BJ (cell line): ENCODE results near the gene COMMD9. TPM values are rescaled to one million over a fixed set of nuclear protein-coding genes. Genes with fewer than 3 reads are reported as not detected.

Experiments used
- CTCF ChIA-PET: fragments of 350-600 bp; formaldehyde crosslinking; extraction: SDS; loops from one replicate; lab custom pipeline; 2021; ENCODE audit warnings: antibody characterized with exemption, inconsistent platforms; lab: Yijun Ruan, JAX
- POLR2A ChIA-PET: fragments of 300-600 bp; sonication (Branson Sonifier 250); formaldehyde crosslinking; extraction: SDS; loops from one replicate; lab custom pipeline; 2021; ENCODE audit warnings: antibody characterized with exemption; lab: Charles Lee
- DNase-seq: peaks from one replicate; pipeline ENCODE4 v3.0.0-alpha.2; 2011; ENCODE audit warnings: low read depth
- H3K27me3 ChIP-seq: 2 replicates; pipeline ENCODE4 v1.6.0; 2011; ENCODE audit warnings: low read length; ENCODE audit not compliant: control insufficient read depth, insufficient read depth
- H3K36me3 ChIP-seq: 2 replicates; pipeline ENCODE4 v1.5.1; 2011; ENCODE audit warnings: low read length; ENCODE audit not compliant: control insufficient read depth, insufficient read depth
- H3K4me3 ChIP-seq: 2 replicates; pipeline ENCODE4 v1.5.1; 2011; ENCODE audit warnings: low read depth, mild to moderate bottlenecking, control low read depth, low read length
- polyA plus RNA-seq: library from polyadenylated mRNA; depleted of rRNA; stranded (reverse); fragments of >200 nt; gene quantifications from 2 replicates; pipeline ENCODE4 v1.2.3, GENCODE V29; 2011
- TF ChIP-seq, protein P1 (sequence below): IDR thresholded peaks from 2 replicates; pipeline ENCODE4 v1.5.1; 2011; ENCODE audit warnings: low read depth, mild to moderate bottlenecking, control low read depth, inconsistent platforms, low read length, moderate library complexity; ENCODE audit not compliant: insufficient read depth

Gene COMMD9
- polyA plus RNA-seq, 1 experiment: 89.9 TPM

DNA sequence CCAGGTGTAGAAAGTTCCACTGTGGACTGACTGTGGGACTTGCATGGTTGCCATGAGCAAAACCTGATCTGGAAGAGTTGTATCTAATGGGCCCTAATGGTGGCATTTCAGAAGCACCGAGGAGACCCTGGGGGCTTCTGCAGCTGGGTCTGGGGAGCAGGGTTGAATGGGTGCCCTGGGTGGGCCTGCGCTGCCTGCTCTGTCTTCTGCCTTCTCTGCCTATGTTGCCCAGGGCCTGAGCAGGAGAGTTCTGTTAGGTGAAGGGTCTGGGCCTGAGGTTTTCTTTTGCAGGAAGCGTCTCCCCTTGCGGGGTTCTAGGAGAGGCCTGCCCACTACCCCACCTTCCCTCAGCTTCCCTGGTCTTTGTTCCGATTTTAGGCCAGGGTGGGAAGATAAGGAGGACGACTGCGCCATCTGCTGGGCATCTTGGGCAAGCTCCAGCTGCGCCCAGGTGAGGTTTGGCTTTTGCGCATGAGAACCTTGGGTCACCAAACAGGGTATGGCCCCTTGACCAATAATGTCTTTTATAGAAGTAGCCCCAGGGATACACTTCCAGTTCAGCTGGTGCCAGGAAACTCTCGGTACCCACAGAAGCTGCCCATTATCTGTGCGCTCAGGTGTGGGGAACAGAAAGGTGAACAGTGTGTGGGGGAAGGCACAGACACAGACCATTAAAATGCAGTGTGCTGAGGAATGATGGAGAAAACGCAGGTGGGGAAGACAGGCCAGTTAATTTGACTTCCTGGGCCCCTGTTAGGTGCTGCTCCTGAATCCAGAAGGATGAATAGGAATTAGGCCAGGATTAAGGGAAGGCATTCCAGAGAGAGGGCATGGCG, 23.2 kb downstream of the COMMD9 start:
- no peak for DNase-seq
- H3K4me3 ChIP-seq: no peak overlapping the region
- CTCF ChIA-PET: interaction anchor here (0.6 to 6.7 kb wide), 34 partner anchors 8 to 799 kb away, joined by 3 to 31 read pairs (median 4); no protein-coding TSS in a partner anchor
- peaks cover 2% of the 10 kb centered on the region; the same call in 1 of the 2 replicates for H3K27me3 ChIP-seq
- POLR2A ChIA-PET: no interaction called here
- TF ChIP-seq, protein P1, sequence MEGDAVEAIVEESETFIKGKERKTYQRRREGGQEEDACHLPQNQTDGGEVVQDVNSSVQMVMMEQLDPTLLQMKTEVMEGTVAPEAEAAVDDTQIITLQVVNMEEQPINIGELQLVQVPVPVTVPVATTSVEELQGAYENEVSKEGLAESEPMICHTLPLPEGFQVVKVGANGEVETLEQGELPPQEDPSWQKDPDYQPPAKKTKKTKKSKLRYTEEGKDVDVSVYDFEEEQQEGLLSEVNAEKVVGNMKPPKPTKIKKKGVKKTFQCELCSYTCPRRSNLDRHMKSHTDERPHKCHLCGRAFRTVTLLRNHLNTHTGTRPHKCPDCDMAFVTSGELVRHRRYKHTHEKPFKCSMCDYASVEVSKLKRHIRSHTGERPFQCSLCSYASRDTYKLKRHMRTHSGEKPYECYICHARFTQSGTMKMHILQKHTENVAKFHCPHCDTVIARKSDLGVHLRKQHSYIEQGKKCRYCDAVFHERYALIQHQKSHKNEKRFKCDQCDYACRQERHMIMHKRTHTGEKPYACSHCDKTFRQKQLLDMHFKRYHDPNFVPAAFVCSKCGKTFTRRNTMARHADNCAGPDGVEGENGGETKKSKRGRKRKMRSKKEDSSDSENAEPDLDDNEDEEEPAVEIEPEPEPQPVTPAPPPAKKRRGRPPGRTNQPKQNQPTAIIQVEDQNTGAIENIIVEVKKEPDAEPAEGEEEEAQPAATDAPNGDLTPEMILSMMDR: peak; percentile 87
- H3K36me3 ChIP-seq: no peaks in the 10 kb centered on the region

DNA sequence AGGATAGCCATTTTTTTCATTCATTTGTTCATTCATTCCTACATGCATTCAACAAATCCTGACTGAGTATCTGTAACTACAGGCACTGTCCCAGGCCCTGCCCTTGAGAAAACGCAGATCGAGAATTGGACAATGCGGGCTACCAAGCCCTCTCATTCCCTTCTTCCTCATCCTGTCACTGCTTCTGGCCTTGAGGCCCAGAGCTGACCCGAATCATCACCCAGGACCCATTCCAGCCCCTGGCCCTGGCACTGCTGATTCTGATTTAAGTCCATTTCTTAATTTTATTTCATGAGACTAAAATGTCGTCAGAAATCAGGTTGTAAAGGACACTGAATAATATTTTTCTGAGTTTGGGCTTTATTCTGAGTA, 24.3 kb downstream of the COMMD9 start:
- Histone ChIP-seq H3K27me3 (peaks cover 2% of the 10 kb centered on the region), H3K4me3 (no peak overlapping the region), H3K36me3 (no peaks in the 10 kb centered on the region)
- CTCF ChIA-PET: interaction anchor here (0.7 to 6.7 kb wide), 13 partner anchors 10 to 780 kb away, joined by 3 to 31 read pairs (median 5); no protein-coding TSS in a partner anchor
- POLR2A ChIA-PET: no interaction called here
- TF ChIP-seq, protein P1: no peak
- DNase-seq: no peak

- POLR2A ChIA-PET: no interaction called here
- Histone ChIP-seq H3K36me3 (no peaks in the 10 kb centered on the region), H3K4me3 (no peak overlapping the region), H3K27me3 (peaks cover 2% of the 10 kb centered on the region)
- DNase-seq: no peak
- TF ChIP-seq, protein P1: no peak
- CTCF ChIA-PET: interaction anchor here (1.1 to 6.7 kb wide), 6 partner anchors 132 to 777 kb away, joined by 3 to 31 read pairs (median 4); no protein-coding TSS in a partner anchor
These were observed 24.9 kb downstream of the COMMD9 start for GRCh38 chr11:36264011-36264972.

DNA sequence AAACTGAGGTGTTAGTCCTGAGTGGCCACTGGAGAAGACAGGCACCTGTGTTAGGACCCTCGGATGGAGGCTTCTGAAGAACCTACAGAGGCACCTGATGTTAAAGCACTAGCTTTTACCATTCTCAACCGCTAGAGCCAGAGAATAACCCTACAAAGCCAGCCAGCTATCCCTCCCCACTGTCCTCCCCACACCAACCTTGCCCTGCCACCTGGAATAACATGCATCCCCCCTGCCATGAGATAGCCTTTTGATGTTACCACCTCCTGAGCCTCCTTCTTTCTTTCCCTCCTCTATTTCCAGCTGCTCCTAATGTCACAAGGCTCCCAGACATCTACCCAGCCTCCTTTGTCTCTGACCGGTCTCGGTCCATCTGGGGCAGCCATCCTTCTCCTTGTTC, 28.1 kb downstream of the COMMD9 start:
- H3K4me3 ChIP-seq: no peak overlapping the region
- no peaks in the 10 kb centered on the region for H3K36me3 ChIP-seq
- ChIA-PET POLR2A (no interaction called here), CTCF (interaction anchor here (1.0 to 1.5 kb wide), 6 partner anchors 12 to 642 kb away, joined by 3 to 5 read pairs (median 4); no protein-coding TSS in a partner anchor)
- TF ChIP-seq, protein P1: no peak
- no peak for DNase-seq
- peaks cover 2% of the 10 kb centered on the region for H3K27me3 ChIP-seq
